Stimulated activated CD4-positive, alpha-beta T cell treated with anti-CD3 and anti-CD28 coated beads, Interleukin-2, amount 100 ng/mL, for 4 hours (primary cell): ENCODE data around the gene CHCHD6.

Experiments
- DNase-seq: peaks from one replicate; pipeline ENCODE4 v3.0.0-alpha.2; 2020; ENCODE audit warnings: low read depth

The CHCHD6 gene

GRCh38 chr3:126995254-126995780 lies 291.3 kb downstream of the CHCHD6 start:
- no peak for DNase-seq

GRCh38 chr3:126995926-126996512 lies 292.0 kb downstream of the CHCHD6 start:
- no peak for DNase-seq

- DNase-seq = no peak
These were observed 292.9 kb downstream of the CHCHD6 start for GRCh38 chr3:126996905-126997304.

- no peak for DNase-seq
These were observed 293.5 kb downstream of the CHCHD6 start for GRCh38 chr3:126997455-126998038.

GRCh38 chr3:126998320-126998719 lies 294.3 kb downstream of the CHCHD6 start:
- no peak for DNase-seq

GRCh38 chr3:126998728-126999127 lies 294.7 kb downstream of the CHCHD6 start:
- no peak for DNase-seq

GRCh38 chr3:126999383-126999782 lies 295.3 kb downstream of the CHCHD6 start:
- no peak for DNase-seq

GRCh38 chr3:127000119-127000518 lies 296.1 kb downstream of the CHCHD6 start:
- no peak for DNase-seq

- no peak for DNase-seq
These were observed 296.7 kb downstream of the CHCHD6 start for GRCh38 chr3:127000761-127001160.

- no peak for DNase-seq
These were observed 297.6 kb downstream of the CHCHD6 start for GRCh38 chr3:127001486-127002194.

- DNase-seq = no peak
These were observed 298.4 kb downstream of the CHCHD6 start for GRCh38 chr3:127002195-127003174.

GRCh38 chr3:127003175-127003555 lies 299.1 kb downstream of the CHCHD6 start:
- no peak for DNase-seq

- no peak for DNase-seq
These were observed 299.7 kb downstream of the CHCHD6 start for GRCh38 chr3:127003601-127004280.

GRCh38 chr3:127004641-127005397 lies 300.8 kb downstream of the CHCHD6 start:
- DNase-seq = no peak

GRCh38 chr3:127005864-127006500 lies 301.9 kb downstream of the CHCHD6 start:
- no peak for DNase-seq

- DNase-seq = no peak
These were observed 302.9 kb downstream of the CHCHD6 start for GRCh38 chr3:127006781-127007436.

- DNase-seq = no peak
These were observed 304.2 kb downstream of the CHCHD6 start for GRCh38 chr3:127008236-127008635.

GRCh38 chr3:127009531-127009930 lies 305.5 kb downstream of the CHCHD6 start:
- DNase-seq = no peak
